Mesendoderm (in vitro differentiated cells): ENCODE measurements around the gene KLRK1.
"Not testable (repeated sequence)": the region's sequence is repeated elsewhere in the genome, so short reads cannot be mapped to it uniquely, and the experiment has no call there.

Source experiments
- DNase-seq: peaks from one replicate; pipeline ENCODE4 v3.0.0; 2013
- H2AK5ac ChIP-seq: 2 replicates; pipeline ENCODE4 v1.6.1; 2013; ENCODE audit warnings: low read length, inconsistent platforms
- H2BK120ac ChIP-seq: 2 replicates; pipeline ENCODE4 v1.6.1; 2013; ENCODE audit warnings: low read depth, mild to moderate bottlenecking, low read length, moderate library complexity, mixed read lengths
- H2BK15ac ChIP-seq: replicated peaks from 2 replicates; pipeline ENCODE4 v1.6.1; 2013; ENCODE audit warnings: low read depth, mild to moderate bottlenecking, moderate library complexity
- H2BK5ac ChIP-seq: 2 replicates; pipeline ENCODE4 v1.6.1; 2013; ENCODE audit warnings: low read length, inconsistent platforms
- H3K18ac ChIP-seq: 2 replicates; pipeline ENCODE4 v1.6.1; 2013; ENCODE audit warnings: mild to moderate bottlenecking, low read length, mixed read lengths
- H3K23ac ChIP-seq: one replicate; pipeline ENCODE4 v1.6.1; 2013; ENCODE audit warnings: low read length
- H3K27ac ChIP-seq: 2 replicates; pipeline ENCODE4 v1.5.1; 2013; ENCODE audit warnings: low read depth, mild to moderate bottlenecking, inconsistent platforms, low read length, moderate library complexity
- H3K27me3 ChIP-seq: 2 replicates; pipeline ENCODE4 v1.6.1; 2013; ENCODE audit warnings: low read length, control low read depth, mild to moderate bottlenecking, inconsistent platforms; ENCODE audit not compliant: insufficient read depth, poor library complexity
- H3K36me3 ChIP-seq: 2 replicates; pipeline ENCODE4 v1.6.1; 2013; ENCODE audit warnings: low read length, inconsistent platforms; ENCODE audit not compliant: control insufficient read depth, insufficient read depth
- H3K4ac ChIP-seq: one replicate; pipeline ENCODE4 v1.6.1; 2013; ENCODE audit warnings: low read depth, mild to moderate bottlenecking, low read length, moderate library complexity
- H3K4me1 ChIP-seq: 2 replicates; pipeline ENCODE4 v1.6.1; 2013; ENCODE audit warnings: low read depth, low read length, inconsistent platforms; ENCODE audit not compliant: control insufficient read depth
- H3K4me2 ChIP-seq: 2 replicates; pipeline ENCODE4 v1.6.1; 2013; ENCODE audit warnings: low read length
- H3K4me3 ChIP-seq: 2 replicates; pipeline ENCODE4 v1.5.1; 2013; ENCODE audit warnings: mild to moderate bottlenecking, low read length
- H3K56ac ChIP-seq: one replicate; pipeline ENCODE4 v1.6.1; 2013; ENCODE audit warnings: low read length
- H3K79me1 ChIP-seq: 2 replicates; pipeline ENCODE4 v1.6.1; 2013; ENCODE audit warnings: low read length, inconsistent platforms
- H3K79me2 ChIP-seq: 2 replicates; pipeline ENCODE4 v1.6.1; 2013; ENCODE audit warnings: mild to moderate bottlenecking, low read length; ENCODE audit not compliant: control insufficient read depth, insufficient read depth
- H3K9ac ChIP-seq: 2 replicates; pipeline ENCODE4 v1.6.1; 2013; ENCODE audit warnings: low read length, inconsistent platforms
- H4K5ac ChIP-seq: one replicate; pipeline ENCODE4 v1.6.1; 2013; ENCODE audit warnings: low read length
- H4K8ac ChIP-seq: one replicate; pipeline ENCODE4 v1.6.1; 2013; ENCODE audit warnings: low read depth, mild to moderate bottlenecking, control low read depth, low read length, moderate library complexity
- WGBS: extraction: QIAGEN DNeasy Blood & Tissue Kit; methylation state at CpG from one replicate; pipeline ENCODE4 v1.1.7; 2013; ENCODE audit warnings: low lambda C conversion rate, missing lambda C conversion rate; ENCODE audit not compliant: insufficient coverage; ENCODE audit errors: extremely low coverage; 5-methylcytosine and 5-hydroxymethylcytosine counted together

KLRK1 gene

DNA sequence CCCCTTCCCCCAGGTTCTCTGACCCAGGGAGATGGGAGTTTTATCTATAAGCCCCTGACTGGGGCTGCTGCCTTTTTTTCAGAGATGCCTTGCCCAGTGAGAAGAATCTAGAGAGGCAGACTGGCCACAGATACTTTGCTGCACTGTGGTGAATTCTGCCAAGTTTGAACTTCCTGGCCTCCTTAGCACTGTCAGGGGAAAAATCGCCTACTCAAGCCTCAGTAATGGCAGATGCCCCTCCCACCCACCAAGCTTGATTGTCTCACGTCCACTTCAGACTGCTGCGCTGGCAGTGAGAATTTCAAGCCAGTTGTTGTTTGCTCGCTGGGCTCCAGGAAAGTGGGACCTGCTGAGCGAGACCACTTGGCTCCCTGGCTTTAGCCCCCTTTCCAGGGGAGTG is 31.7 kb downstream of the KLRK1 start:
- Histone ChIP-seq H4K5ac (no peak overlapping the region), H3K56ac (no peak overlapping the region), H2BK120ac (no peak overlapping the region), H3K4me1 (peaks cover 3% of the 10 kb centered on the region), H4K8ac (no peak overlapping the region), H3K4me2 (no peak overlapping the region), H3K79me2 (no peaks in the 10 kb centered on the region), H3K79me1 (no peaks in the 10 kb centered on the region), H2BK15ac (no peak overlapping the region), H2AK5ac (no peak overlapping the region), H3K27me3 (no peaks in the 10 kb centered on the region), H2BK5ac (no peak overlapping the region), H3K36me3 (no peaks in the 10 kb centered on the region), H3K9ac (no peak overlapping the region), H3K4ac (peak overlapping the region; percentile 1), H3K23ac (no peak overlapping the region), H3K4me3 (no peak overlapping the region), H3K27ac (no peak overlapping the region), H3K18ac (peak overlapping the region; percentile 71)
- no peak for DNase-seq
- WGBS = no CpG with 5 or more reads among the region's 5 CpGs

GRCh38 chr12:10354502-10354901 is 35.3 kb downstream of the KLRK1 start:
- H3K4ac ChIP-seq = no peak overlapping the region
- H3K18ac ChIP-seq = peak overlapping the region; percentile 16
- no peak overlapping the region for H2BK120ac ChIP-seq
- H3K79me2 ChIP-seq = no peaks in the 10 kb centered on the region
- H3K4me2 ChIP-seq = no peak overlapping the region
- no peak overlapping the region for H3K23ac ChIP-seq
- H3K56ac ChIP-seq = peak overlapping the region; percentile 75
- no peak overlapping the region for H2BK15ac ChIP-seq
- no peaks in the 10 kb centered on the region for H3K79me1 ChIP-seq
- no peak overlapping the region for H4K8ac ChIP-seq
- no peaks in the 10 kb centered on the region for H3K36me3 ChIP-seq
- H3K4me3 ChIP-seq = no peak overlapping the region
- peak; percentile 66 for DNase-seq
- no CpG with 5 or more reads among the region's 2 CpGs for WGBS
- H2AK5ac ChIP-seq = peak overlapping the region; percentile 25
- H3K27ac ChIP-seq = peak overlapping the region; percentile 69
- no peak overlapping the region for H3K9ac ChIP-seq
- no peak overlapping the region for H2BK5ac ChIP-seq
- H3K27me3 ChIP-seq = no peaks in the 10 kb centered on the region
- no peak overlapping the region for H4K5ac ChIP-seq
- peaks cover 3% of the 10 kb centered on the region for H3K4me1 ChIP-seq

- WGBS = no CpG with 5 or more reads among the region's 4 CpGs
These were observed 35.8 kb downstream of the KLRK1 start for GRCh38 chr12:10354071-10354470.

DNA sequence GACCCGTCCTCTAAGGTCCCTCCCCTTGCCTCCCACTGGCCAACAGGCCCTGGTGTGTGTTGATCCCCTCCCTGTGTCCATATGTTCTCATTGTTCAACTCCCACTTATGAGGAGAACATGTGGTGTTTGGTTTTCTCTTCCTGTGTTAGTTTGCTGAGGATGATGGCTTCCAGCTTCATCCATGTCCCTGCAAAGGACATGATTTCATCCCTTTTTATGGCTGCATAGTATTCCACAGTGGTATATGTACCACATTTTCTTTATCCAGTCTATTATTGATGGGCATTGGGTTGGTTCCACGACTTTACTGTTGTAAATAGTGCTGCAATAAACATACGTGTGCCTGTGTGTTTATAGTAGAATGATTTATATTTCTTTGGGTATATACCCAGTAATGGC is 38.4 kb downstream of the KLRK1 start:
- H3K36me3 ChIP-seq, H4K5ac ChIP-seq, H4K8ac ChIP-seq, H3K4me3 ChIP-seq, H3K4ac ChIP-seq, H3K4me1 ChIP-seq, H2BK5ac ChIP-seq, H3K27ac ChIP-seq, H3K27me3 ChIP-seq, DNase-seq, H3K79me2 ChIP-seq, H2AK5ac ChIP-seq, H2BK120ac ChIP-seq, H3K79me1 ChIP-seq, H2BK15ac ChIP-seq, H3K56ac ChIP-seq, H3K4me2 ChIP-seq, H3K23ac ChIP-seq, H3K9ac ChIP-seq, H3K18ac ChIP-seq: not testable (repeated sequence)
- no CpG with 5 or more reads among the region's 3 CpGs for WGBS

More at GRCh38 chr12:10354071-10354470, 35.8 kb downstream of the KLRK1 start:
- no peak overlapping the region for H2BK5ac ChIP-seq
- H2BK15ac ChIP-seq = no peak overlapping the region
- H3K4me2 ChIP-seq = no peak overlapping the region
- H3K79me2 ChIP-seq = no peaks in the 10 kb centered on the region
- no peaks in the 10 kb centered on the region for H3K27me3 ChIP-seq
- H3K36me3 ChIP-seq = no peaks in the 10 kb centered on the region
- H2AK5ac ChIP-seq = peak overlapping the region; percentile 25
- H3K56ac ChIP-seq = peak overlapping the region; percentile 75
- H2BK120ac ChIP-seq = no peak overlapping the region
- H3K23ac ChIP-seq = no peak overlapping the region
- no peak overlapping the region for H3K4me3 ChIP-seq
- H3K18ac ChIP-seq = peak overlapping the region; percentile 16
- no peak overlapping the region for H3K9ac ChIP-seq
- H3K4ac ChIP-seq = no peak overlapping the region
- DNase-seq = peak; percentile 60
- H4K8ac ChIP-seq = no peak overlapping the region
- no peaks in the 10 kb centered on the region for H3K79me1 ChIP-seq
- H3K27ac ChIP-seq = peak overlapping the region; percentile 69
- H4K5ac ChIP-seq = no peak overlapping the region
- H3K4me1 ChIP-seq = peaks cover 3% of the 10 kb centered on the region

DNA sequence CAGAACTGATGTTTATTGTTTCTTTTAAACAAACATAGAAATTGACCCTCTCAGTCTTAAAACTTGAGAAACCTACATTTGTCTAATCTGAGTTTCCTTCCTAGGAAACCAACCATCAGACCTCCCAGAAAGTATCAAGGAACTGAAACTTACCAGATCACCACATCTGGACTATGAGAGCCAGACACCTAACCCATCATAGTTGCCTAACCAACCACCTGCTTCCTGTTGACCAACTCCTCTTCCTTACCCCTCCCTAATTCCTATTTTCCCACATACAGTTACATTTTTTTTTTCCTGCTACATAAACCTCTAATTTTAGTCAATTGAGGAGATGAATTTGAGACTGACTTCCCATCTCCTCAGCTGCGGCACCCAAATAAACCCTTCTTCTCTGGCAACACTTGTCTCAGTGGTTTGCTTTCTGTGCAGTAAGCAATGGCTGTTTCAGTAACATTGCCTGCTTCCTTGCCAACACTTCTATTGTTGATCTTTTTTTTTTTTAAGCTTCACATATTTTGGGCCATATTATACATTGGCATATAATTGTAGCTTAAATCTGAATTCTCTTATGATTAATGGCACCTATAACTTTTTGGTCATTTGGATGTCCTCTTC is 47.8 kb downstream of the KLRK1 start:
- H3K23ac ChIP-seq = no peak overlapping the region
- H3K27me3 ChIP-seq = no peaks in the 10 kb centered on the region
- H3K4ac ChIP-seq = no peak overlapping the region
- no peak for DNase-seq
- H2BK5ac ChIP-seq = no peak overlapping the region
- no peaks in the 10 kb centered on the region for H3K79me1 ChIP-seq
- H3K4me3 ChIP-seq = no peak overlapping the region
- H2BK15ac ChIP-seq = no peak overlapping the region
- no peak overlapping the region for H3K56ac ChIP-seq
- no peak overlapping the region for H3K4me2 ChIP-seq
- H3K4me1 ChIP-seq = no peaks in the 10 kb centered on the region
- H3K9ac ChIP-seq = no peak overlapping the region
- no peak overlapping the region for H2AK5ac ChIP-seq
- no CpG with 5 or more reads among the region's 1 CpG for WGBS
- no peak overlapping the region for H4K8ac ChIP-seq
- H3K18ac ChIP-seq = no peak overlapping the region
- H4K5ac ChIP-seq = no peak overlapping the region
- H2BK120ac ChIP-seq = no peak overlapping the region
- H3K27ac ChIP-seq = no peak overlapping the region
- H3K36me3 ChIP-seq = no peaks in the 10 kb centered on the region
- no peaks in the 10 kb centered on the region for H3K79me2 ChIP-seq

GRCh38 chr12:10340946-10341345 is 48.9 kb downstream of the KLRK1 start:
- H4K5ac ChIP-seq, H2BK120ac ChIP-seq, H2BK5ac ChIP-seq, H2AK5ac ChIP-seq, H3K23ac ChIP-seq, H3K4me2 ChIP-seq, H3K27me3 ChIP-seq, DNase-seq, H3K79me1 ChIP-seq, H3K36me3 ChIP-seq, H4K8ac ChIP-seq, H3K9ac ChIP-seq, H3K79me2 ChIP-seq, H3K27ac ChIP-seq, H3K4me1 ChIP-seq, H3K56ac ChIP-seq, H3K4me3 ChIP-seq, H2BK15ac ChIP-seq, H3K4ac ChIP-seq, H3K18ac ChIP-seq: not testable (repeated sequence)
- WGBS = no CpG with 5 or more reads among the region's 2 CpGs
